B cell (primary cell): ENCODE results near the gene ICA1. TPM values are rescaled to one million over a fixed set of nuclear protein-coding genes. Genes with fewer than 3 reads are reported as not detected.

Source experiments
- ATAC-seq: fragments of 200-7000 bp; cut with Tn5 transposase; one replicate; pipeline ENCODE4 v1.10.0; 2021; ENCODE audit warnings: low read depth, mild to moderate bottlenecking, moderate number of reproducible peaks, moderate library complexity
- CTCF ChIA-PET: fragments of 350-600 bp; sonication (Branson Sonifier 250); formaldehyde crosslinking; loops from one replicate; lab custom pipeline; 2021; ENCODE audit warnings: antibody characterized with exemption, inconsistent platforms; lab: Charles Lee
- POLR2A ChIA-PET: fragments of 350-600 bp; sonication (Branson Sonifier 250); formaldehyde crosslinking; loops from one replicate; lab custom pipeline; 2021; ENCODE audit warnings: antibody characterized with exemption; lab: Charles Lee
- DNase-seq: peaks from one replicate; pipeline ENCODE4 v3.0.0; 2013
- H2AFZ ChIP-seq: 2 replicates; pipeline ENCODE4 v1.6.1; 2012; ENCODE audit warnings: mild to moderate bottlenecking, low read depth, low read length; ENCODE audit not compliant: insufficient read depth, poor library complexity, severe bottlenecking
- H3K27ac ChIP-seq, 2 donors: 1 replicate in 1 of 2; 2 replicates in 1 of 2; pipeline ENCODE4 v1.5.1; 2012 to 2013; ENCODE audit warnings: low read length in 2 of 2, mild to moderate bottlenecking in 2 of 2, moderate library complexity in 1 of 2
- H3K27me3 ChIP-seq, 4 experiments: fragments of 200-600 bp in 1 of 4; sonication (generic) in 1 of 4; replicated peaks in 1 of 4; 1 replicate in 2 of 4; 2 replicates in 2 of 4; pipeline versions ENCODE4 v1.6.1 to v1.7.0; 2013 to 2016; ENCODE audit warnings: low read length in 3 of 4, mild to moderate bottlenecking in 2 of 4, mixed read lengths in 1 of 4, moderate library complexity in 1 of 4; ENCODE audit not compliant: insufficient read depth in 4 of 4, control insufficient read depth in 3 of 4; ENCODE audit errors: control extremely low read depth in 1 of 4
- H3K36me3 ChIP-seq, 2 experiments: replicated peaks in 1 of 2; 1 replicate in 1 of 2; 2 replicates in 1 of 2; pipeline versions ENCODE4 v1.6.1 to v1.7.1; 2013; ENCODE audit warnings: low read length in 1 of 2; ENCODE audit not compliant: insufficient read depth in 2 of 2, control insufficient read depth in 1 of 2; ENCODE audit errors: control extremely low read depth in 1 of 2, extremely low read depth in 1 of 2
- H3K4me1 ChIP-seq, 2 donors: fragments of 200-600 bp in 1 of 2; sonication (generic) in 1 of 2; 1 replicate in 1 of 2; 2 replicates in 1 of 2; pipeline versions ENCODE4 v1.5.1 to v1.6.1; 2013 to 2017; ENCODE audit warnings: low read length in 2 of 2; ENCODE audit not compliant: control insufficient read depth in 2 of 2, insufficient read depth in 2 of 2
- H3K4me2 ChIP-seq: replicated peaks from 2 replicates; pipeline ENCODE3; 2012; ENCODE audit warnings: mild to moderate bottlenecking, low read depth, low read length; ENCODE audit not compliant: poor library complexity, severe bottlenecking
- H3K4me3 ChIP-seq, 5 experiments: fragments of 200-600 bp in 1 of 5; sonication (generic) in 1 of 5; 1 replicate in 3 of 5; 2 replicates in 2 of 5; pipeline versions ENCODE4 v1.5.1 to v1.7.0; 2011 to 2016; ENCODE audit warnings: low read length in 4 of 5, mild to moderate bottlenecking in 4 of 5, low read depth in 2 of 5, control low read depth in 1 of 5, moderate library complexity in 1 of 5; ENCODE audit not compliant: insufficient read depth in 1 of 5; ENCODE audit errors: control extremely low read depth in 1 of 5, extremely low read depth in 1 of 5
- H3K79me2 ChIP-seq: fragments of 200-600 bp; sonication (generic); one replicate; pipeline ENCODE4 v1.6.0; 2016; ENCODE audit warnings: low read length; ENCODE audit not compliant: control insufficient read depth, insufficient read depth
- H3K9ac ChIP-seq: fragments of 200-600 bp; sonication (generic); 2 replicates; pipeline ENCODE4 v1.6.1; 2017; ENCODE audit warnings: mild to moderate bottlenecking, low read length, moderate library complexity
- H3K9me3 ChIP-seq, 3 donors: one replicate each; pipeline versions ENCODE4 v1.6.1 to v1.7.1; 2013; ENCODE audit warnings: low read length in 2 of 3; ENCODE audit not compliant: control insufficient read depth in 2 of 3, insufficient read depth in 1 of 3; ENCODE audit errors: control extremely low read depth in 1 of 3
- H4K20me1 ChIP-seq: 2 replicates; pipeline ENCODE4 v1.6.0; 2012; ENCODE audit warnings: mild to moderate bottlenecking, low read length; ENCODE audit not compliant: insufficient read depth, control insufficient read depth, poor library complexity, severe bottlenecking
- H3K27ac Mint-ChIP-seq: one replicate; pipeline ENCODE4 v1.8.0; 2021; ENCODE audit warnings: mixed read lengths
- H3K27me3 Mint-ChIP-seq: one replicate; pipeline ENCODE4 v1.8.0; 2021; ENCODE audit warnings: mixed read lengths
- H3K4me1 Mint-ChIP-seq: one replicate; pipeline ENCODE4 v1.8.0; 2021; ENCODE audit warnings: mixed read lengths
- H3K4me3 Mint-ChIP-seq: one replicate; pipeline ENCODE4 v1.8.0; 2021; ENCODE audit warnings: mixed read lengths
- H3K9me3 Mint-ChIP-seq: one replicate; pipeline ENCODE4 v1.8.0; 2022; ENCODE audit warnings: mixed read lengths; ENCODE audit not compliant: insufficient read depth
- EZH2 ChIP-seq: IDR thresholded peaks from 2 replicates; pipeline ENCODE4 v1.6.1; 2012; ENCODE audit warnings: borderline replicate concordance, low read depth, mild to moderate bottlenecking, moderate library complexity, low read length; ENCODE audit not compliant: insufficient read depth, poor library complexity, severe bottlenecking
- WGBS: methylation state at CpG from one replicate; pipeline ENCODE4 v1.1.5; 2013; ENCODE audit warnings: missing lambda C conversion rate; ENCODE audit not compliant: insufficient coverage; 5-methylcytosine and 5-hydroxymethylcytosine counted together
- intact Hi-C: fragments of 100-400 bp; cut with micrococcal nuclease; formaldehyde crosslinking; loops from one replicate; pipeline ENCODE4 v1.10.0; 2022
- polyA plus RNA-seq: library from polyadenylated mRNA; depleted of rRNA; stranded (reverse); fragments of >200 nt; gene quantifications from 2 replicates; pipeline ENCODE4 v1.2.3, GENCODE V29; 2012
- total RNA-seq, 2 donors: library from RNA; stranded (reverse); fragments of 120-200 nt in 1 of 2; gene quantifications; 1 replicate in 1 of 2; 2 replicates in 1 of 2; pipeline versions ENCODE4 v1.2.3 to v1.2.4, GENCODE V29; 2013 to 2022
- TF ChIP-seq, protein P1 (sequence below): fragments of 200-600 bp; IDR thresholded peaks from one replicate; pipeline ENCODE4 v1.8.0; 2022; ENCODE audit warnings: antibody characterized with exemption, mild to moderate bottlenecking

Gene ICA1
- total and polyA plus RNA-seq, 2 donors (not counting 1 experiment from before 2014, with no cell fraction given), result 0.03 TPM; not detected in 1

- Mint-ChIP-seq H3K4me3 (no peak overlapping the region), H3K27me3 (no peaks in the 10 kb centered on the region), H3K27ac (no peak overlapping the region), H3K9me3 (no peaks in the 10 kb centered on the region), H3K4me1 (peaks cover 7% of the 10 kb centered on the region)
- no peak overlapping the region for H2AFZ ChIP-seq
- H4K20me1 ChIP-seq, result no peaks in the 10 kb centered on the region
- TF ChIP-seq, protein P1, sequence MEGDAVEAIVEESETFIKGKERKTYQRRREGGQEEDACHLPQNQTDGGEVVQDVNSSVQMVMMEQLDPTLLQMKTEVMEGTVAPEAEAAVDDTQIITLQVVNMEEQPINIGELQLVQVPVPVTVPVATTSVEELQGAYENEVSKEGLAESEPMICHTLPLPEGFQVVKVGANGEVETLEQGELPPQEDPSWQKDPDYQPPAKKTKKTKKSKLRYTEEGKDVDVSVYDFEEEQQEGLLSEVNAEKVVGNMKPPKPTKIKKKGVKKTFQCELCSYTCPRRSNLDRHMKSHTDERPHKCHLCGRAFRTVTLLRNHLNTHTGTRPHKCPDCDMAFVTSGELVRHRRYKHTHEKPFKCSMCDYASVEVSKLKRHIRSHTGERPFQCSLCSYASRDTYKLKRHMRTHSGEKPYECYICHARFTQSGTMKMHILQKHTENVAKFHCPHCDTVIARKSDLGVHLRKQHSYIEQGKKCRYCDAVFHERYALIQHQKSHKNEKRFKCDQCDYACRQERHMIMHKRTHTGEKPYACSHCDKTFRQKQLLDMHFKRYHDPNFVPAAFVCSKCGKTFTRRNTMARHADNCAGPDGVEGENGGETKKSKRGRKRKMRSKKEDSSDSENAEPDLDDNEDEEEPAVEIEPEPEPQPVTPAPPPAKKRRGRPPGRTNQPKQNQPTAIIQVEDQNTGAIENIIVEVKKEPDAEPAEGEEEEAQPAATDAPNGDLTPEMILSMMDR, result no peak
- TF ChIP-seq EZH2, result no peak
- peaks cover 33% of the 10 kb centered on the region for H3K79me2 ChIP-seq
- CTCF ChIA-PET, result interaction anchor here (1.0 to 2.5 kb wide), 2 partner anchors 121 to 388 kb away, joined by 4 to 8 read pairs; no protein-coding TSS in a partner anchor
- DNase-seq (no peak), ATAC-seq (no peak)
- 94% methylated on average over 12 of the region's 12 CpGs for WGBS
- no peaks in the 10 kb centered on the region for H3K27me3 ChIP-seq
- no peak overlapping the region for H3K9ac ChIP-seq
- POLR2A ChIA-PET, result no interaction called here
- no peak overlapping the region for H3K27ac ChIP-seq
- H3K4me1 ChIP-seq, result no peaks in the 10 kb centered on the region
- H3K4me3 ChIP-seq, result no peak overlapping the region
- H3K9me3 ChIP-seq, result no peaks in the 10 kb centered on the region
- no peak overlapping the region for H3K4me2 ChIP-seq
- intact Hi-C loops, result no loop called here
- H3K36me3 ChIP-seq, result peaks cover 0 to 37% of the 10 kb centered on the region in 2 experiments
Measured at GRCh38 chr7:8068892-8069686, 192.9 kb downstream of the ICA1 start.

GRCh38 chr7:8065356-8065813 is 196.6 kb downstream of the ICA1 start:
- ChIA-PET POLR2A (no interaction called here), CTCF (no interaction called here)
- no peak for ATAC-seq
- H3K4me2 ChIP-seq, result no peak overlapping the region
- H3K9me3 ChIP-seq, result peaks cover 0 to 2% (median 1%) of the 10 kb centered on the region in 3 donors
- Mint-ChIP-seq H3K27me3 (no peaks in the 10 kb centered on the region), H3K9me3 (no peaks in the 10 kb centered on the region), H3K4me3 (no peak overlapping the region), H3K4me1 (peaks cover 7% of the 10 kb centered on the region), H3K27ac (no peak overlapping the region)
- H3K27me3 ChIP-seq, result no peaks in the 10 kb centered on the region
- intact Hi-C loops, result no loop called here
- TF ChIP-seq, protein P1, result no peak
- TF ChIP-seq EZH2, result no peak
- H3K4me3 ChIP-seq, result no peak overlapping the region
- H4K20me1 ChIP-seq, result no peaks in the 10 kb centered on the region
- H2AFZ ChIP-seq, result no peak overlapping the region
- peaks cover 5 to 34% of the 10 kb centered on the region in 2 experiments for H3K36me3 ChIP-seq
- WGBS, result 100% methylated on average over 1 of the region's 2 CpGs
- no peaks in the 10 kb centered on the region for H3K4me1 ChIP-seq
- peaks cover 41% of the 10 kb centered on the region for H3K79me2 ChIP-seq
- H3K27ac ChIP-seq, result no peak overlapping the region
- DNase-seq, result no peak
- H3K9ac ChIP-seq, result no peak overlapping the region
